Measurements from ENCODE around the gene BPIFA2.

- TF ChIP-seq CTCF (IDR thresholded peaks at IDR 0.05 in 2 of 3, conservative IDR thresholded peaks at IDR 0.05 in 1 of 3; ENCODE audit: borderline replicate concordance in 1 of 3, insufficient read depth in 1 of 3, low read depth in 2 of 3, low read length in 2 of 3) (no peak), POLR2A (IDR thresholded peaks at IDR 0.05; ENCODE audit: borderline replicate concordance, extremely low read depth, insufficient read depth, insufficient read length) (no peak), EZH2phosphoT487 (IDR thresholded peaks at IDR 0.05; ENCODE audit: borderline replicate concordance) (no peak), EZH2 (IDR thresholded peaks at IDR 0.05) (no peak), SP1 (IDR thresholded peaks at IDR 0.05; ENCODE audit: low read depth) (no peak), RAD21 (IDR thresholded peaks at IDR 0.05; ENCODE audit: low read depth) (no peak), POLR2AphosphoS5 (IDR thresholded peaks at IDR 0.05; ENCODE audit: low read depth, low read length) (no peak), TCF7L2 (IDR thresholded peaks at IDR 0.05; ENCODE audit: borderline replicate concordance, extremely low read depth, insufficient read depth, insufficient read length) (no peak), CEBPB (IDR thresholded peaks at IDR 0.05; ENCODE audit: low read depth) (no peak), SIN3A (IDR thresholded peaks at IDR 0.05; ENCODE audit: low read depth) (no peak), ZNF274 (IDR thresholded peaks at IDR 0.05; ENCODE audit: low read depth, low read length) (no peak), REST (IDR thresholded peaks at IDR 0.05; ENCODE audit: low read depth) (no peak), ATF3 (IDR thresholded peaks at IDR 0.05) (no peak)
Observed at GRCh38 chr20:33175123-33175522, 7.2 kb downstream of the BPIFA2 start.
